ENCODE measurements around the gene WEE1.
"Not testable (repeated sequence)": the region's sequence is repeated elsewhere in the genome, so short reads cannot be mapped to it uniquely, and the experiment has no call there.

WEE1 gene

DNA sequence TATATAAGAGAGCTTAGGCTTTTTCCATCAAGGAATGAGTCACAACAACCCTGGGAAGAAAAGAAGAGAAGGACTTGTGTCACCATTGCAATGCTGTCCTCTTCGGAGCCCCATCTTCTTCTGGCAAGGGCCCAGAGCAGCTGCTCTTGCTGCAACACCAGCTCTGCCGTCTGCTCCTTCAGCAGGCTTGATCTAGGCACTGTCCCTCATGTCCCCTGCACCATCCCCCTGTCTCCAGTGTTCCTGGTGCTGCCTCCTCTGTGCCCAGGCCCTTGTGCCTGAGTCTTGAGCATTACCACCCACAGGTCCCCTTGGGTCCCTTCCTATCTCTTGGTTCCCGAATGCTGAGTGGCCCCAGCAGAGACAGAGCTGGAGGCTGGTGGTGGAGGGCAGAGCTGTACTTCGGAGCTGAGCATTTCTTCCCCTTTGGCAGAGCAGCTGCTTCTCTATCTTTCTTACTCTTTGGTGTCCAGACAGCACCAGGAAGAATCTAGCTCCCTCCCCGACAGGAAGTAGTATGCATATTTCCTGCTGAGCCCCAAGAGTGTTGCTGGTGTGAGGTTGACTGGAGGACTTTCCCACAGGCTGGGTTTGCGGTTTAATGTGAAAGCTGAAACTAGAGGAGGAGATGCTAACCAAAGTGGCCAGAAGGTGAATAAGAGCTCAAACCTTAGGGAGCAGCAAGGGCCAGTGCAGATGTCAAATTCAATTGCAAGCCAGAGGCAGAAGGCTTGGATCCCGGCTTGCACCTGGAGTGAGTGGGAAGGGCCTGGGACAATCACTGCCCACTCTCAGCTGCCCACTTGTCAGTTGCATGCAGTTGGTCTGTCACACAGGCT lies 27.8 kb downstream of the WEE1 start:
- no peaks in the 10 kb centered on the region for H3K79me2 ChIP-seq (ENCODE audit: control insufficient read depth, insufficient read depth, low read length, unreplicated experiment)
- H3K27me3 ChIP-seq (ENCODE audit: insufficient read depth, low read length): no peaks in the 10 kb centered on the region
- H3K4me3 ChIP-seq (ENCODE audit: low read depth, low read length): no peak overlapping the region
- peaks cover 7% of the 10 kb centered on the region for H3K4me1 ChIP-seq (ENCODE audit: control insufficient read depth, insufficient read depth, low read length, unreplicated experiment)
- no peak overlapping the region for H2AFZ ChIP-seq (ENCODE audit: low read length, unreplicated experiment)
- no peak overlapping the region for H3K27ac ChIP-seq (ENCODE audit: low read depth, low read length)
- no peaks in the 10 kb centered on the region for H3K36me3 ChIP-seq (ENCODE audit: insufficient read depth, low read length)

DNA sequence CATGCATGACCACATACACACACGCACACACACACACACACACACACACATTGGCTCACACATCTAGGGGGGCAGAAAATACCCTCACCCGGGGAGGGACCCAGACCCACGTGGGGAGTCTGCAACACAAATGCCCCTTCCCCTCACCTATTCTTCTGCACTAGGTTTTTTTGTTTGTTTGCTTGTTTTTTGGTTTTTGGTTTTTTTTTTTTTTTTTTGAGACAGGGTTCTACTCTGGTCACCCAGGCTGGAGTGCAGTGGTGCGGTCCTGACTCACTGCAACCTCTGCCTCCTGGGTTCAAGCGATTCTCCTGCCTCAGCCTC lies 28.4 kb downstream of the WEE1 start:
- Histone ChIP-seq H3K27me3 (ENCODE audit: insufficient read depth, low read length) (no peaks in the 10 kb centered on the region), H3K36me3 (ENCODE audit: insufficient read depth, low read length) (no peaks in the 10 kb centered on the region), H3K79me2 (ENCODE audit: control insufficient read depth, insufficient read depth, low read length, unreplicated experiment) (no peaks in the 10 kb centered on the region), H3K4me1 (ENCODE audit: control insufficient read depth, insufficient read depth, low read length, unreplicated experiment) (peaks cover 7% of the 10 kb centered on the region), H2AFZ (ENCODE audit: low read length, unreplicated experiment) (no peak overlapping the region), H3K27ac (ENCODE audit: low read depth, low read length) (no peak overlapping the region), H3K4me3 (ENCODE audit: low read depth, low read length) (no peak overlapping the region)

DNA sequence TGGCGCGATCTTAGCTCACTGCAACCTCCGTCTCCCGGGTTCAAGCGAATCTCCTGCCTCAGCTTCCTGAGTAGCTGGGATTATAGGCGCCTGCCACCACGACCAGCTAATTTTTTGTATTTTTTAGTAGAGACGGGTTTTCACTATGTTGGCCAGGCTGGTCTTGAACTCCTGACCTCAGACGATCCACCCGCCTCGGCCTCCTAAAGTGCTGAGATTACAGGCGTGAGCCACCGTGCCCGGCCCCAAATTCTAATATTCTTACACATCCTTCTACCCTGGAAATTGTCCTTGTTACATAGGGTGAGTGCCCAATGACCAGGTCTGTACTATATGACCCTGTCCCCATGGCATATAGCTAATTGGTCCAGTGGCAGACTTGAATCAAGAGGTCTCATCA lies 29.7 kb downstream of the WEE1 start:
- not testable (repeated sequence) for H3K4me3 ChIP-seq (ENCODE audit: low read depth, low read length); H2AFZ ChIP-seq (ENCODE audit: low read length, unreplicated experiment); H3K4me1 ChIP-seq (ENCODE audit: control insufficient read depth, insufficient read depth, low read length, unreplicated experiment); H3K79me2 ChIP-seq (ENCODE audit: control insufficient read depth, insufficient read depth, low read length, unreplicated experiment); H3K27me3 ChIP-seq (ENCODE audit: insufficient read depth, low read length); H3K27ac ChIP-seq (ENCODE audit: low read depth, low read length); H3K36me3 ChIP-seq (ENCODE audit: insufficient read depth, low read length)

- no peak overlapping the region for H3K27ac ChIP-seq (ENCODE audit: low read depth, low read length)
- H3K79me2 ChIP-seq (ENCODE audit: control insufficient read depth, insufficient read depth, low read length, unreplicated experiment): no peaks in the 10 kb centered on the region
- no peaks in the 10 kb centered on the region for H3K36me3 ChIP-seq (ENCODE audit: insufficient read depth, low read length)
- H3K27me3 ChIP-seq (ENCODE audit: insufficient read depth, low read length): no peaks in the 10 kb centered on the region
- H3K4me1 ChIP-seq (ENCODE audit: control insufficient read depth, insufficient read depth, low read length, unreplicated experiment): peaks cover 7% of the 10 kb centered on the region
- no peak overlapping the region for H2AFZ ChIP-seq (ENCODE audit: low read length, unreplicated experiment)
- H3K4me3 ChIP-seq (ENCODE audit: low read depth, low read length): no peak overlapping the region
Measured at GRCh38 chr11:9604134-9604533, 30.7 kb downstream of the WEE1 start.

DNA sequence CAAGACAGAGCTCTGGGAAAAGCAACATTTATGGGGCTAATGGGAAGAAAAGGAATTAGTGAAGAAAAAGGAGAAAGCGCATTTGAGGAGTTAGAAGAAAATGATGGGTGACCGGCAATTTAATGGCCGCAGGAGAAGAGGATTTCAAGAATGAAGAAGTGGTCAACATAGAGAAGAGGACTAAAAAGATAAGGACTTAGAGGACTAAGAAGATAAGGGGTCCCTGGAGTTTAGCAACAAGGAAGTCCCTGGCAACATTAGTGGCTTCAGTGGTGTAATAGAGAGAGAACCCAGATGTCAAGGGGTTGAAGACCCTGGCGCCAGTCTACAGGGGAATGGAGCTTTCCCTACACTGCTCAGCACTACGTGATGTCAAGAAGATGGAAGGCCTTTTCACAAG lies 32.3 kb downstream of the WEE1 start:
- Histone ChIP-seq H3K4me1 (ENCODE audit: control insufficient read depth, insufficient read depth, low read length, unreplicated experiment) (peaks cover 7% of the 10 kb centered on the region), H3K36me3 (ENCODE audit: insufficient read depth, low read length) (no peaks in the 10 kb centered on the region), H3K27me3 (ENCODE audit: insufficient read depth, low read length) (no peaks in the 10 kb centered on the region), H3K4me3 (ENCODE audit: low read depth, low read length) (no peak overlapping the region), H3K79me2 (ENCODE audit: control insufficient read depth, insufficient read depth, low read length, unreplicated experiment) (no peaks in the 10 kb centered on the region), H2AFZ (ENCODE audit: low read length, unreplicated experiment) (no peak overlapping the region), H3K27ac (ENCODE audit: low read depth, low read length) (no peak overlapping the region)

- Histone ChIP-seq H3K4me3 (ENCODE audit: low read depth, low read length) (no peak overlapping the region), H3K27ac (ENCODE audit: low read depth, low read length) (no peak overlapping the region), H2AFZ (ENCODE audit: low read length, unreplicated experiment) (no peak overlapping the region), H3K27me3 (ENCODE audit: insufficient read depth, low read length) (no peaks in the 10 kb centered on the region), H3K36me3 (ENCODE audit: insufficient read depth, low read length) (no peaks in the 10 kb centered on the region), H3K4me1 (ENCODE audit: control insufficient read depth, insufficient read depth, low read length, unreplicated experiment) (peaks cover under 1% of the 10 kb centered on the region), H3K79me2 (ENCODE audit: control insufficient read depth, insufficient read depth, low read length, unreplicated experiment) (no peaks in the 10 kb centered on the region)
Measured at GRCh38 chr11:9606809-9607510, 33.5 kb downstream of the WEE1 start.

DNA sequence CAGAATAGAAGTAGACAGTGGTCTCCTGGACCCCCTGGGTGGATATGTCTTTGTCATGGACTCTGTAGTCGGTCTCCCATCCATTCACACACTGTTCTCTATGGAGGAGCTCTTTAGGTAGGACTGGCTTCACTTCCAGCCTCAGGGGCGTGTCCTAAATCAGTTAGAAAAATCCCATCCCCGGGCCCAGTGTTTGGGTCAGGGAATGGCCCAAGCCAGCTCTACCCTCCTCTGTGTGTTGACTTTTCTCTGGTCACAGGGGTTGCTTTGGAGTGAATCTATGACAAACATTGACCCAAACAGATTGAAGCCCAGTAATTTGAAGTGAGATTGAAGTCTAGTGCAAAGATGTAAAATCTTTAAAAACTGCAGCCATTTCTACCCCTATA lies 34.0 kb downstream of the WEE1 start:
- no peaks in the 10 kb centered on the region for H3K79me2 ChIP-seq (ENCODE audit: control insufficient read depth, insufficient read depth, low read length, unreplicated experiment)
- peaks cover 6% of the 10 kb centered on the region for H3K4me1 ChIP-seq (ENCODE audit: control insufficient read depth, insufficient read depth, low read length, unreplicated experiment)
- H3K27ac ChIP-seq (ENCODE audit: low read depth, low read length): no peak overlapping the region
- no peaks in the 10 kb centered on the region for H3K27me3 ChIP-seq (ENCODE audit: insufficient read depth, low read length)
- no peak overlapping the region for H2AFZ ChIP-seq (ENCODE audit: low read length, unreplicated experiment)
- H3K4me3 ChIP-seq (ENCODE audit: low read depth, low read length): no peak overlapping the region
- no peaks in the 10 kb centered on the region for H3K36me3 ChIP-seq (ENCODE audit: insufficient read depth, low read length)

DNA sequence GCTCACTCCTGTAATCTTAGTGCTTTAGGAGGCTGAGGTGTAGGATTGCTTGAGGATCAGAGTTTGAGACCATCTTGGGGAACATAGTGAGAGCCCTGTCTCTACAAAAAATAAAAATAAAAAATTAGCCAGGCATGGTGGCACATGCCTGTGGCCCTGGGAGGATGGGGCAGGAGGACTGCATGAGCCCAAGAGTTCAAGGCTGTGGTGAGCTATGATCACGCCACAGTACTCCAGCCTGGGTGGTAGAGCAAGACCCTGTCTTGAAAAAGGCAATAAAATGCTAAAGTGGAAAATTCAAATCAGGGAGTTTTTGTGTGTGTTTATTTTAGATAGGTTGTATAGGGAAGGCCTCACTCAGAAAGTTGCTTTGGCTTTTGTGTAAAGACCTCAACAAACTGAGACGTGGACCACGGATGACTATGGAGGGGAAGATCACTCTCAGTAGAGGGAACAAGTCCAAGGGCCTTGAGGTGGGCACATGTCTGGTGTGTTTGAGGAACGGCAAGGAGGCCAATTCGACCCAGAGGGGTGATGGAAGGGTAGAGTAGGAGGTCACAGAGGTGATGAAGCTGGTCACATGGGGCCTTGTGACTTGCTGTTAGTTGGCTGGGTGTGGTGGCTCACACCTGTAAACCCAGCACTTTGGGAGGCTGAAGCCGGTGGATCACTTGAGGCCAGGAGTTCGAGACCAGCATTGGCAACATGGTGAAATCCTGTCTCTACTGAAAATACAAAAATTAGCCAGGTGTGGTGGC lies 35.7 kb downstream of the WEE1 start:
- Histone ChIP-seq H3K27me3 (ENCODE audit: insufficient read depth, low read length) (no peaks in the 10 kb centered on the region), H3K4me3 (ENCODE audit: low read depth, low read length) (no peak overlapping the region), H3K36me3 (ENCODE audit: insufficient read depth, low read length) (no peaks in the 10 kb centered on the region), H3K4me1 (ENCODE audit: control insufficient read depth, insufficient read depth, low read length, unreplicated experiment) (peaks cover 15% of the 10 kb centered on the region), H3K79me2 (ENCODE audit: control insufficient read depth, insufficient read depth, low read length, unreplicated experiment) (no peaks in the 10 kb centered on the region), H2AFZ (ENCODE audit: low read length, unreplicated experiment) (no peak overlapping the region), H3K27ac (ENCODE audit: low read depth, low read length) (no peak overlapping the region)

DNA sequence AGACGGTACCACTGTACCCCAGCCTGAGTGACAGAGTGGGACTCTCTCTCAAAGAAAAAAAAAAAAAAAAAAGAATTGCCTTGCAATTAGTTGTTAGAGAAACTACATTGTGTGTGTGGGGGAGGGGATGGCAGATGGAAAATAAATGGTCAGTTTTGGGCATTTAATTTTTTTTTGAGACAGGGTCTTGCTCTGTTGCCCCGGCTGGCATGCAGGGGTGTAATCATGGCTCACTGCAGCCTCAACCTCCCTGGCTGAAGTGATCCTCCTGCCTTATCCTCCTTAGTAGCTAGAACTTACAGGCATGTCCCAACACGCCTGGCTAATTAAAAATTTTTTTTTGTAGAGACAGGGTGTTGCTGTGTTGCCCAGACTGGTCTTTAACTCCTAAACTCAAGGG lies 36.4 kb downstream of the WEE1 start:
- Histone ChIP-seq H3K36me3 (ENCODE audit: insufficient read depth, low read length) (no peaks in the 10 kb centered on the region), H3K79me2 (ENCODE audit: control insufficient read depth, insufficient read depth, low read length, unreplicated experiment) (no peaks in the 10 kb centered on the region), H3K27me3 (ENCODE audit: insufficient read depth, low read length) (no peaks in the 10 kb centered on the region), H3K4me3 (ENCODE audit: low read depth, low read length) (no peak overlapping the region), H3K27ac (ENCODE audit: low read depth, low read length) (no peak overlapping the region), H3K4me1 (ENCODE audit: control insufficient read depth, insufficient read depth, low read length, unreplicated experiment) (peaks cover 20% of the 10 kb centered on the region), H2AFZ (ENCODE audit: low read length, unreplicated experiment) (no peak overlapping the region)

DNA sequence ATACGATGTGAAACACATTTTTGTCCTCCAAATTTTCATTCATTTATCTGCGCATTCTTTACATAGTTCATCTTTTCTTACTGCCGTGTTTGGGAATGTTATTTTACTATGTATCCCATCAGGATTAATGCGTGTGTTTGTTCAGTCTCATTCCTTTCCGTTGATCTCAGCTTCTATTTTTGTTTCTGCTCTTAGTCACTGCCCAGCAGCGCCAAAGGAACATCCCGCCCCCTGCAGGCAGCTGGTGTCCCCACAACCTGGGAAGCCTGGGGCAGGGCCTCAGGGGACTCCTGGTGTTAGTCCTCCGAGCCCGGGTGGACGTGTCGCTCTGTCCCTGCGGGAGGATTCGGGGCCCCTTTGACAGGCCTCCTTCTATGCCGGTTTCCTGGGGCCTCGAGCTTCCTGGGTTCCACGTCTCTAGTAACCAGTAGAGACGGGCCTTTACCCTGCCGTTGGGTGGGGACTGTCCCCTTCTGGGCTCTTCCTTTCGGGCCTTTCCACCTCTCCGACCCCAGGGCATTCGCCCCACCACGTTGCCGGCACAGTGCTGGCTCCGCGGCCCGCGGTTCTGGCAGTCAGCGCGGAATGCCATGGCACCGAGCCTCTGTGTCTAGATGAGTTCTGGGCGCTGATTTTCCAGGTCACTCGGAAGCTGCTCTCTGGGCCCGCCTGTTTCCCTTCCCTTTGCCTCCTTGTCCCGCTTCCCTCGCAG lies 39.8 kb downstream of the WEE1 start:
- Histone ChIP-seq H3K4me1 (ENCODE audit: control insufficient read depth, insufficient read depth, low read length, unreplicated experiment) (peaks cover 41% of the 10 kb centered on the region), H3K36me3 (ENCODE audit: insufficient read depth, low read length) (no peaks in the 10 kb centered on the region), H3K27ac (ENCODE audit: low read depth, low read length) (peak overlapping the region; percentile 97), H3K27me3 (ENCODE audit: insufficient read depth, low read length) (no peaks in the 10 kb centered on the region), H3K79me2 (ENCODE audit: control insufficient read depth, insufficient read depth, low read length, unreplicated experiment) (no peaks in the 10 kb centered on the region), H3K4me3 (ENCODE audit: low read depth, low read length) (peak overlapping the region; percentile 80), H2AFZ (ENCODE audit: low read length, unreplicated experiment) (peak overlapping the region; percentile 34)

Measured in ACC112 (cell line).